GM18867 (cell line): Measurements from ENCODE around the gene RPLP2.

Experiments used
- ATAC-seq: cut with Tn5 transposase; IDR thresholded peaks from one replicate; pipeline ENCODE4 v1.9.1; 2021; ENCODE audit warnings: mild to moderate bottlenecking, moderate library complexity; ENCODE audit not compliant: unreplicated experiment

RPLP2 gene

GRCh38 chr11:846496-847098 is 36.8 kb downstream of the RPLP2 start:
- no peak for ATAC-seq

DNA sequence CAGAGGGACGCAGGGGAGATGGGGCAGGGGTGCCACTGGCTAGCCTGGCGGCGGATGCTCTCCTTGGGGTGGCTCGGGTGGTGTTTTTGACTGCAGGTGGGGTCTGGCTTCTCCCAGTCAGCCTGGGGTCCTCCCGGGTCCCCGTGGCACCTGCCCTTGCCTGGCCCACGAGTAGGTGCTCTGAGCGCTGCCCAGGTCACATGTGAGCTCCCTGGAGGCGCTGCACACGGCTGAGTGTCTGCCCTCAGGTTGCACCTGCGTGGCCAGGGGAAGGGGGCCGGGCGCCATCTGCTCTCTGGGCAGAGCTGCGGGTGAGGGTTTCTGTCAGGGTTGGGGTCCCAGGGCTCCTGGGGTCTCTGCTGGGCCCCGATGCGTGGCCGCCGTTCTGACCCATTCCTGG is 38.1 kb downstream of the RPLP2 start:
- ATAC-seq: no peak

DNA sequence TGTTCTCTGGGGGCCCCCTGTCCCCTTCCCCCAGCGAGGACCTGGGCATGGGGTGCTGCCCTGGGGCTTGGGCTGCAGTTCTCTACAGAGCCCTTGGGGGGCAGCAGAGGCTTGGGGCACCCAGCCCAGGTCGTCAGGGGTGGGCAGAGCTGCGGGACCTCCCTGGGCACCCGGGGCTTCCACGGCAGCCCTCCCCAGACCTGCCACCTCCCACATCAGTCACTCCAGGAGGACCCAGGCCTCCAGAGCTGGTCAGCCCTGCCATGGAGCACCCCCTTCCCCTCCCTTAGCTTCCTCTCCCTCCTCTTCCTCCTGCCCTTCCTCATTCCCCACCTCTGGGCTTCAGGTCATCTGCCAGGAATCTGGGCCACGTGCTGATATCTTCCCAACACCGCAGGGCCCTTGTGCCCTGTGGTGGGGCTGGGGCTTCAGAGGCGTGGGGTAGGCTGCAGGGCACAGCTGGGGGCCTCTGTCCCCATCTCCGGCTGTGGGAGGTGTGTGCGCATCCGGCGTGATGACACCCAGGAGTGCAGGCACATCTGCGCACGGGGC is 38.7 kb downstream of the RPLP2 start:
- ATAC-seq: peak; percentile 49

- ATAC-seq: no peak
These were observed 39.5 kb downstream of the RPLP2 start for GRCh38 chr11:849104-849824.

DNA sequence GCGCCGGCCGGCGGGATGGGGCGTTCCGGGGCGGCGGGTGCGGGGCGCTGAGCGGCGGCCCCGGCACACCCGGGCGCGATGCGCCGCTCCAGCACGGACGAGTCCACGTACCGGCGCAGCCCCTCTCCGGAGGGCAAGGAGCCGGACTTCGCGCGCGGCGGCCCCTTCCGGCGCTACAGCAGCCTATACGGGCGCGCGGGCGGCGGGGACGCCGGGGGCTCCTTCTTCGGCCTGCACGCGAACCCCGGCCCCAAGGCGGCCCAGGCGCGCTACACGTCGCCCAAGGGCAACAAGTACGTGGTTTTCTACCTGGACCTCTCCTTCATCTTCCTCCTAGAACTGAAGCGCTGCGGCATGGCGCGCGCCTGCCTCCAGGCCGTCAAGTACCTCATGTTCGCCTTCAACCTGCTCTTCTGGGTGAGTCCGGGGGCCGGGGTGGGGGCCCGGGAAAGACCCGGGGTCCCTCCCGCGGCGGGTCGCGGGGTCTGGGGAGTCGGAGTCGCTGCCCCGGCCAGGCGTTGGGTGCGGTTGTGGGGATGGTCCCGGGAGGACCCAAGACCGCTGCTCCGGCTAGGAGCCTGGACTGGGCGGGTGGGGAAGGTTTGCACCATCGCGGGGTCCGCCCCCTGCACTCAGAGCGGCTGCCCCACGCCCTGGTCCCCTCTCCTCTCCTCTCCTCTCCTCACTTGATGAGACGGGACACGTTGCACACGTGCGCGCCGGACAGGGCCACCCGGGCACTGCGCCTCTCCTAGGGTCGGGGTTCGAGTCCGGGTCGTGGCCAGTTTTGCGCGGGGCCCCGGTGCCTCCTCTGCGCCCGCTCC is 40.4 kb downstream of the RPLP2 start:
- no peak for ATAC-seq

GRCh38 chr11:850775-851763 is 41.3 kb downstream of the RPLP2 start:
- no peak for ATAC-seq

DNA sequence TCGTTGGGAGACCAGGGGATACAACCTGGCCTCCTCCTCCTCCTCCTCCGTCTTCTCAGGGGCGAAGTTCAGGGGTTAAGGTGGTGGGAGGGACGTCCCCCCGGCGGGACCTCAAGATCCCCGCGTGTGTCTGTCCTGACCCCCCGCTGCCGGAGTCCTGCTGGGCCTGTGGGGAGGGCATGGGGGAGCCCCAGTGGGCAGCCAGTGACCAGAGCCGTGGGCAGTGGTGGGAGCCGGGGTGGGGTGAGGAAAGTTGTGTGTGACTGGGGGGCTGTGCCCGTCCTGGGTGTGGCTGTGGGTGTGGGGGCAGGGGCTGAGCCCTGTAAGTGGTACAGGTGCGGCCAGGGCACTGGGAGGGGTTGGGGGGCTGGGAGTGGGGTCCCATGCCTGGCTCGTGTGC is 43.0 kb downstream of the RPLP2 start:
- ATAC-seq: no peak

- no peak for ATAC-seq
These were observed 44.1 kb downstream of the RPLP2 start for GRCh38 chr11:853682-854448.

GRCh38 chr11:854601-855329 is 45.0 kb downstream of the RPLP2 start:
- no peak for ATAC-seq

DNA sequence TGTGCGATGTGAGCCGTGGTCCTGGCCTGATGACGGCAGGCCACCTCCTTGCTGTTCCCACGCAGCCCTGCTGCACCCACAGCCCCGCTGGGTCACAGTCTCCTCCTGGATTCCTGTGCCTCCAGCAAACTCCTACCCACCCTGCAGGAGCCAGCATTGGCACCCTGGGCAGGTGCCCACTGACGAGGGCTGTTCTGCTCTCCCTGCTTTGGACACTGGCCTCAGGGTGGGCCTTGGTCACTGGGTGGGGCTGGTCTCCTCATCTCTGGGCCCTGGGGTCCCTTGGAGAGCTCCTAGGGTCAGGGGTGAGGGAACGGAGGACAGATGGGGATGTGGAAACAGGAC is 45.5 kb downstream of the RPLP2 start:
- no peak for ATAC-seq

- ATAC-seq: no peak
These were observed 46.0 kb downstream of the RPLP2 start for GRCh38 chr11:855796-856195.

GRCh38 chr11:856397-856796 is 46.6 kb downstream of the RPLP2 start:
- ATAC-seq: no peak

DNA sequence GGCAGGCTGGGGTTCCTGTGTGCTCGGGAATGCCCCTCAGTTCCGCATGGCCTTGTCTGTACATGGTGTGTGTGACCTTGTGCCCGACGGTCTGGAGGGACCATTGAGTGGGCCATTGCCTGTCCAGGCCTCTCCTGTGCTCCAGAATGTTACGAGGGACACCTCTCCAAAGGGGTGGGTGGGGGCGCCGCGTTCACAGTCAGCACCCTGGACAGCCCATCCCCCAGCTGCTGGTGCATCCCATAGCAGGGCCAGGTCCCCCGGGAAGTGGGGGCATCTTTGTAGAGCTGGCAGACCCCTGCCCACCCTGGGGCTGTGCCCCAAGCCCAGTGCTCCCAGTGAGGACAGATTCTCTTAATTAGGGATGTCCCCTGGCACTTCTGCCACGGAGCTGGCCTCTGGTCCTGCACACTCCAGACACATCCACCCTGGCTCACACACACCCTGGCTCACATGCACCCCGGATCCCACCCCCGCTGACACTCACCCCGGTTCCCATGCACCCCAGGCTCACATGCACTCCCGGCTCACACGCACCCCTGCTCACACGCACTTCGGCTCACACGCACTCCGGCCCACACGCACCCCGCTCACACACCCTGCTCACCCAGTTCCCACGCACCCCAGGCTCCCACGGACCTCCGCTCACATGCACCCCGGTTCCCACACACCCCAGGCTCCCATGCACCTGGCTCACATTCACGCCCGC is 48.4 kb downstream of the RPLP2 start:
- no peak for ATAC-seq

DNA sequence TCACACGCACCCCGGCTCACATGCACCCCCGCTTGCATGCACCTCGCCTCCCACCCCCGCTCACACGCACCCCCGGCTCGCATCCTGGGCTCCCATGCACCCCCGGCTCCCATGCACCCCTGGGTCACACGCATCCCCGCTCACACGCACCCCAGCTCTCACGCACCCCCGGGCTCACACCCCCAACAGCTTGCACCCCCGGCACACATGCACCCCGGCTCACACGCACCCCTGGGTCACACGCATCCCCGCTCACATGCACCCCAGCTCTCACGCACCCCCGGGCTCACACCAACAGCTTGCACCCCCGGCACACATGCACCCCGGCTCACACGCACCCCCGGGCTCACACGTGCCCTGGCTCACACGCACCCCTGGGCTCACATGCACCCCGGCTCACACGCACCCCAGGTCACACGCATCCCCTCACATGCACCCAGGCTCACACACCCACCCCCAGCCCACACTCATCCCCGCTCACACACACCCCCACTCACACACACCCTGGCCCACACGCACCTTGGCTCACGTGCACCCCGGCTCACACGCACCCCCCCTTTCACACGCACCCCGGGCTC is 49.1 kb downstream of the RPLP2 start:
- ATAC-seq: no peak

DNA sequence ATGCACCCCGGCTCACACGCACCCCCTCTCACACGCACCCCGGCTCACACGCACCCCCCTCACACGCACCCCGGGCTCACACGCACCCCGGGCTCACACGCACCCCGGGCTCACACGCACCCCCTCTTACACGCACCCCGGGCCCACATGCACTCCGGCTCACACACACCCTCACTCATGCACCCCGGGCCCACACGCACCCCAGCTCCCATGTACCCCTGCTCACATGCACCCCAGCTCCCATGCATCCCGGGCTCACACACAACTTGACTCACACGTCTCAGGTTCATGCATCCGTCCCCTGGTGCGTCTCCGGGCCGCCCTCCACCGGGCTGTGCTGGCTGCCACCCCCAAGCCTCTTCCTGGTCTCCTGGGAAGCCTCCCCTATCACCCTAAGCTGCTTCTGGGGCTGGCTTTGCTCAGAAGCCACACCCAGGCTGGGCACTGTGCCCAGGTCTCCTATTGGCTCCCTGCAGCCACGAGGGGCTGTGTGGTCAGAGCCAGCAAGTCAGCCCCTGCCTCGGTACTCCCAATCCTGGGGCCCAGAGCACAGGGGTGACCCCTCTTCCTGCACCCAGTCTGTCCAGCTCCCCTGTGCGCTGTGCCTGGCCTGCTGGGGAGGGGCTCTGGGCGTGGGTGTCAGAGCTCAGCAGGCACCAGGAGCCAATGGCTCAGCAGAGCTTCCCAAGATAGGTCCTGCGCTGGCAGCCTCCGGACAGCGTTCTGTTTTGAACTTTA is 49.8 kb downstream of the RPLP2 start:
- no peak for ATAC-seq

DNA sequence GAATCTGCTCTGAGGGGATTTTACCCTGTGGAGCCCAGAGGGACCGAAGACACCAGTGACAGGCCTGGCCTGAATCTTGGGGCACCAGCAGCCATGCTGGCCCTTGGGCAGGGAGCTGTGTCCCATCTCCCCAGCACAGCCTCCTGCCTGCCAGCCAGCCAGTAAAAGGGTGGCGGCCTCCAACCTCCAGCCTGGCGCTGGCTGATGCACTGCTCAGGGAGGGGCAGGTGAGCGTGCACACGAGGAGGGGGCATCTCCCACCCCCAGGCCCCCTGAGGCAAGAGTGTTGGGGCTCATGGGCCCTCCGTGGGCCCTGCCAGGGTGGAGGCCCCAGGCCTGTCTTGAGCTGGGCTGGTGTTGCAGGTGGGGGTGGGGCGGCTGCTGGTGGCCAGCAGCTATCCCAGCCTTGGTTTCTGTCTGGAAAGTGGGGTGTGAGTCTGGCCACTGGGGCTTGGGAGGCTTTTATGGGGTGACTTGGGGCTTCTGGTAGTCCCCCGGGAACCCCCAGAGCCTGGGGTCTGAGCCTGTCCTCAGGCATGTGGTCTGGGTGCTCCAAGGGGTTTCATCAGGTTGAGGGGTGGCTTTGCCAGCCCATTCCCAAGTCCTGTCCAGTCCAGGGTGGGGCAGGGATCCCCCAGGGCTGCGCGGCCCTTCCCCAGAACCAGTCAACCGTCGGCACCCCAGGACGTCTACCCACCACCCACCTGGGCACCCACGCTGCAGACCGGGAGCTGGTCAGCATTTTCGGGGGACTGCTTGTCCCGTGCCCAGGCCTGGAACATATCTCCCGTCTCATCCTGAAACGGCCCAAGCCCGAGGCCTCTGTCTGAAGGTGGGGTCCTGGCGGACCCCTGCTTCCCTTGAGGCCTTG is 50.7 kb downstream of the RPLP2 start:
- no peak for ATAC-seq

DNA sequence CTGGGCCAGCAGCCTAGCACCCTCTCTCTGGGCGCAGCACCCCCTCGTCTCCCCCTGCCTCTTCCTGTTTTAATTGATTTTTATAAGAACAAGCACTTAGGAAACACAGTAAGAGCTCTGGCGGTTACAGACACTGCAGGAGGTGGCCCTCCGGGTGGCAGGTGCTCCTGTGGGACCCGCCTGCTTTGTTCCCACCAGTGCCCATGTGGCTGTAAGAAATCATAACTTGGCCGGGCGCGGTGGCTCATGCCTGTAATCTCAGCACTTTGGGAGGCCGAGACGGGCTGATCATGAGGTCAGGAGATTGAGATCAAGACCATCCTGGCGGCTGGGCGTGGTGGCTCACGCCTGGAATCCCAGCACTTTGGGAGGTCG is 51.3 kb downstream of the RPLP2 start:
- no peak for ATAC-seq
